DMS 273 treated with DMSO at 0.1 percent for 48 hours (cell line): ENCODE results near the gene VPS8.

Source experiments
- DNase-seq: peaks from one replicate; lab custom pipeline; 2025; lab: John Stamatoyannopoulos, UW

The VPS8 gene

DNA sequence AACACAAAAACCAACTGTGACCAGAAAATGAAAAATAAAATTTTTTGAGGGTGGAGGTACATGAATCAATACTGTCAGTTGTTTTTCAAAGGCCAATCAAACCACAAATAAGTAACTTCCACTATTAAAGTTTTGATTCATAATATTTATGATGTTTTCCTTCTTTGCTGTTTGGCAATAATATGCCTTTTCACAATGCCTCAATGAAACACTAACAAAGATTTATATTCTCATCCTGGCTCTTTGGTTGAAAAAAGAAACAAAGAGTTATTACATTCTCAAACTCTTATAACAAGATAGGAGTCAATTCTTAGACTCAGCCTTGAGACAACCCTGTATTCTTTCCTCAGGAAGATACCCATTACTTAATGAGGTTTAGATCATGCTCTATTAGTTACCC is 277.8 kb downstream of the VPS8 start:
- DNase-seq: no peak

DNA sequence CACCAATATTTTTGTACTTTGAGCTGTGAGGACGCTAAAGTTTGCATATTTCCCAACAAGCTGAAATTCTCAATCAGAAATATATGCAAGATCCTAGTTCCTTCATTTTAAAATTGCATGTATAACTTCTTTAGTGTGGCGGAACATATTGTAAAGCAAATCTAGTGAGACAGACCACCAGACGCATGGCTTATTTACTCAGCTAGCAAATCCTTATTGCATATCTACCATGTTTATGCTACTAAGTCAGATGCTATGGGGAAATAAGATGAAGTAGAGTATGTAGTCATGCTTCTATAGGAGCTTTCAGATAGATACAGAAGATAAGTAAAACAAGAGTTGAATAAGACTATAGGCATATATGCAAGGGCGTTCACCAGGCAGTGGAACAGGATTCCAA is 278.8 kb downstream of the VPS8 start:
- DNase-seq: no peak

DNA sequence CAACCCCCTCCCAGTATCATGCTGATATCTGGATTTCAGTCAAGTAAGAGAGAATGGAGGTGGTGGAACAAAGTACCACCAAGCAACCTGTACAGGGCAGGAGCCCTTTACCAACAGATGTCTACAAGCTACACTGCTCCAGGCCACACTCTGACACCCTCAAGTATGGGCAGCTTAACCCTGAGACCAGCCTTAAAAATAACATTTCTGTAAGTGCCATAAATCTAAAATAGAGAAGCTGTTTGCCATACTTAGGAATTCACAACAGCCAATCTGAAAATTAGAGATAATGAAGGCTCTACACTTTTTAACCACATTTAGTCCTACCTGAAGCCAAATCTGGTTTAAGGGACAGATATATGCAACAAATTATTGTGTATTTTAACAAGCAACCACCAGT is 281.1 kb downstream of the VPS8 start:
- DNase-seq: no peak

DNA sequence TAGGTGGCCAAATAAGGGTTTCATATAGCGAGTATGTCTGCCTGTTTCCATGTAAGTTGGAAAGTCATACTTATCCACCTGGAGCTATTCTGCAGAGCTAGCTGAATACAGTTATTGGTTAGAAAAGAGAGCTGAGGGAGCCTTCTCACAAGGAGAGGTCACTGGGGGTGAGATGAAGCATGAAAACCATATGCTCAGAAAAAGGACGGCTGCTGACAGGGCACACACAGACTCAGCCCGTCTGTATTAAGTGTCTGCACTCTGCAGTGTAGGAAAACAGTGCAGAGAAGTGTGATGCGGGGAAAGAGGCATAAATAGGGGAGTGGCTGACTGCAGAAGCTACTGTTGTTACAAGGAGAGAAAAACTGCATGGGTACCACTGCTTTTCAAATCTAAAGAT is 282.7 kb downstream of the VPS8 start:
- peak; percentile 59 for DNase-seq
